Fibroblast of lung (primary cell): ENCODE measurements around the gene OLIG2. TPM values are rescaled to one million over a fixed set of nuclear protein-coding genes. Genes with fewer than 3 reads are reported as not detected.

Source experiments
- DNase-seq, 2 donors: peaks; one replicate each; pipeline versions ENCODE4 v3.0.0 to v3.0.0-alpha.2; 2010; ENCODE audit warnings: low read depth in 2 of 2
- H2AFZ ChIP-seq: 2 replicates; pipeline ENCODE4 v1.5.1; 2012; ENCODE audit warnings: low read length, control low read depth, inconsistent platforms
- H3K27ac ChIP-seq: 2 replicates; pipeline ENCODE4 v1.5.1; 2011; ENCODE audit warnings: low read length, control low read depth; ENCODE audit not compliant: insufficient read depth
- H3K27me3 ChIP-seq: 2 replicates; pipeline ENCODE4 v1.5.1; 2011; ENCODE audit warnings: mild to moderate bottlenecking, low read length; ENCODE audit not compliant: control insufficient read depth, insufficient read depth
- H3K36me3 ChIP-seq: 2 replicates; pipeline ENCODE4 v1.5.1; 2011; ENCODE audit warnings: low read length; ENCODE audit not compliant: control insufficient read depth, insufficient read depth
- H3K4me1 ChIP-seq: 2 replicates; pipeline ENCODE4 v1.5.1; 2011; ENCODE audit warnings: low read length; ENCODE audit not compliant: control insufficient read depth, insufficient read depth; ENCODE audit errors: extremely low read depth
- H3K4me2 ChIP-seq: 2 replicates; pipeline ENCODE4 v1.5.1; 2011; ENCODE audit warnings: low read length, control low read depth; ENCODE audit not compliant: insufficient read depth; ENCODE audit errors: extremely low read depth
- H3K4me3 ChIP-seq, 4 experiments: fragments of 200-600 bp in 1 of 4; sonication (generic) in 1 of 4; replicated peaks in 1 of 4; 2 replicates each; pipeline ENCODE4 v1.5.1; 2011 to 2016; ENCODE audit warnings: low read length in 4 of 4, low read depth in 3 of 4, mild to moderate bottlenecking in 3 of 4, control low read depth in 2 of 4, inconsistent platforms in 1 of 4, mixed read lengths in 1 of 4; ENCODE audit not compliant: insufficient read depth in 1 of 4; ENCODE audit errors: control extremely low read depth in 1 of 4
- H3K79me2 ChIP-seq: 2 replicates; pipeline ENCODE4 v1.5.1; 2012; ENCODE audit warnings: mild to moderate bottlenecking, low read length, inconsistent platforms; ENCODE audit not compliant: control insufficient read depth, insufficient read depth
- H3K9ac ChIP-seq: 2 replicates; pipeline ENCODE4 v1.5.1; 2011; ENCODE audit warnings: mild to moderate bottlenecking, low read length, control low read depth; ENCODE audit not compliant: insufficient read depth
- H3K9me3 ChIP-seq: 2 replicates; pipeline ENCODE4 v1.5.1; 2012; ENCODE audit warnings: low read depth, low read length; ENCODE audit not compliant: control insufficient read depth, insufficient read depth
- H4K20me1 ChIP-seq: 2 replicates; pipeline ENCODE4 v1.5.1; 2011; ENCODE audit warnings: low read length; ENCODE audit not compliant: control insufficient read depth, insufficient read depth; ENCODE audit errors: extremely low read depth
- CTCF ChIP-seq, 2 donors: IDR thresholded peaks in 1 of 2; conservative IDR thresholded peaks in 1 of 2; 1 replicate in 1 of 2; 2 replicates in 1 of 2; pipeline ENCODE4 v1.5.1; 2011 to 2012; ENCODE audit warnings: low read length in 2 of 2, control low read depth in 1 of 2, inconsistent platforms in 1 of 2, low read depth in 1 of 2, mild to moderate bottlenecking in 1 of 2
- EZH2 ChIP-seq: IDR thresholded peaks from 2 replicates; pipeline ENCODE4 v1.5.1; 2012; ENCODE audit warnings: low read length, control low read depth, mild to moderate bottlenecking; ENCODE audit errors: missing control alignments
- polyA plus RNA-seq, 2 donors: library from polyadenylated mRNA; depleted of rRNA in 1 of 2; stranded (reverse) in 1 of 2; unstranded in 1 of 2; fragments of >200 nt; gene quantifications; 2 replicates each; pipeline ENCODE4 v1.2.1, GENCODE V29; 2011 to 2012; ENCODE audit warnings: missing spikeins in 1 of 2
- total RNA-seq: library from RNA; depleted of rRNA; stranded (reverse); fragments of >200 nt; gene quantifications from 2 replicates; pipeline ENCODE4 v1.2.1, GENCODE V29; 2014

Gene OLIG2
- total and polyA plus RNA-seq, 2 donors (not counting 1 experiment from before 2014, with no cell fraction given) = not detected

GRCh38 chr21:33020558-33021100 lies 5.1 kb upstream of the OLIG2 start:
- TF ChIP-seq EZH2 = no peak
- TF ChIP-seq CTCF (conservative IDR thresholded peaks at IDR 0.05 in 1 of 2, IDR thresholded peaks at IDR 0.05 in 1 of 2; ENCODE audit: low read depth in 1 of 2, low read length in 2 of 2) = no peak
- Histone ChIP-seq H3K4me2 (no peak overlapping the region), H3K27ac (no peak overlapping the region), H4K20me1 (no peaks in the 10 kb centered on the region), H3K36me3 (no peaks in the 10 kb centered on the region), H2AFZ (no peak overlapping the region), H3K9ac (no peak overlapping the region), H3K9me3 (no peaks in the 10 kb centered on the region), H3K79me2 (no peaks in the 10 kb centered on the region), H3K4me1 (no peaks in the 10 kb centered on the region), H3K27me3 (peaks cover 68% of the 10 kb centered on the region), H3K4me3 (no peak overlapping the region)
- no peak for DNase-seq

GRCh38 chr21:33021150-33021549 lies 4.6 kb upstream of the OLIG2 start:
- H3K4me3 ChIP-seq = no peak overlapping the region
- no peaks in the 10 kb centered on the region for H3K79me2 ChIP-seq
- H3K27ac ChIP-seq = no peak overlapping the region
- H3K4me2 ChIP-seq = no peak overlapping the region
- no peaks in the 10 kb centered on the region for H3K4me1 ChIP-seq
- H3K27me3 ChIP-seq = peaks cover 73% of the 10 kb centered on the region
- no peaks in the 10 kb centered on the region for H4K20me1 ChIP-seq
- H3K9ac ChIP-seq = no peak overlapping the region
- no peak for DNase-seq
- no peaks in the 10 kb centered on the region for H3K36me3 ChIP-seq
- no peaks in the 10 kb centered on the region for H3K9me3 ChIP-seq
- no peak overlapping the region for H2AFZ ChIP-seq
- peak; percentile 44 for TF ChIP-seq EZH2
- no peak for TF ChIP-seq CTCF (conservative IDR thresholded peaks at IDR 0.05 in 1 of 2, IDR thresholded peaks at IDR 0.05 in 1 of 2; ENCODE audit: low read depth in 1 of 2, low read length in 2 of 2)

- no peaks in the 10 kb centered on the region for H4K20me1 ChIP-seq
- no peak overlapping the region for H2AFZ ChIP-seq
- H3K79me2 ChIP-seq = no peaks in the 10 kb centered on the region
- no peak for DNase-seq
- no peaks in the 10 kb centered on the region for H3K36me3 ChIP-seq
- no peak overlapping the region for H3K9ac ChIP-seq
- peaks cover 79% of the 10 kb centered on the region for H3K27me3 ChIP-seq
- no peaks in the 10 kb centered on the region for H3K9me3 ChIP-seq
- TF ChIP-seq CTCF (conservative IDR thresholded peaks at IDR 0.05 in 1 of 2, IDR thresholded peaks at IDR 0.05 in 1 of 2; ENCODE audit: low read depth in 1 of 2, low read length in 2 of 2) (no peak), EZH2 (no peak)
- no peak overlapping the region for H3K4me2 ChIP-seq
- H3K4me3 ChIP-seq = no peak overlapping the region
- no peaks in the 10 kb centered on the region for H3K4me1 ChIP-seq
- no peak overlapping the region for H3K27ac ChIP-seq
Measured at GRCh38 chr21:33021667-33022066, 4.1 kb upstream of the OLIG2 start.
